Fibroblast of the aortic adventitia (primary cell): ENCODE results near the gene CHCHD6. TPM values are rescaled to one million over a fixed set of nuclear protein-coding genes. Genes with fewer than 3 reads are reported as not detected.

Source experiments
- DNase-seq: peaks from one replicate; pipeline ENCODE4 v3.0.0-alpha.2; 2010; ENCODE audit warnings: low read depth
- H3K4me3 ChIP-seq: 2 replicates; pipeline ENCODE4 v1.5.1; 2011; ENCODE audit warnings: low read depth, mild to moderate bottlenecking, control low read depth, low read length, moderate library complexity
- CTCF ChIP-seq: IDR thresholded peaks from 2 replicates; pipeline ENCODE4 v1.5.1; 2011; ENCODE audit warnings: mild to moderate bottlenecking, low read length, control low read depth, inconsistent platforms; ENCODE audit not compliant: insufficient read depth
- total RNA-seq: library from RNA; depleted of rRNA; stranded (reverse); fragments of >200 nt; gene quantifications from 2 replicates; pipeline ENCODE4 v1.2.3, GENCODE V29; 2012; ENCODE audit warnings: low replicate concordance

CHCHD6 gene
- total RNA-seq, 1 donor = 10.8 TPM

GRCh38 chr3:126961791-126962461 is 257.9 kb downstream of the CHCHD6 start:
- DNase-seq = peak; percentile 48
- TF ChIP-seq CTCF = no peak
- no peak overlapping the region for H3K4me3 ChIP-seq

- no peak for DNase-seq
- H3K4me3 ChIP-seq = no peak overlapping the region
- TF ChIP-seq CTCF = no peak
Observed at GRCh38 chr3:126962756-126963155, 258.7 kb downstream of the CHCHD6 start.

- DNase-seq = no peak
- no peak for TF ChIP-seq CTCF
- H3K4me3 ChIP-seq = no peak overlapping the region
Observed at GRCh38 chr3:126963261-126964190, 259.5 kb downstream of the CHCHD6 start.

GRCh38 chr3:126964261-126964660 is 260.2 kb downstream of the CHCHD6 start:
- TF ChIP-seq CTCF = no peak
- DNase-seq = no peak

GRCh38 chr3:126964950-126965349 is 260.9 kb downstream of the CHCHD6 start:
- no peak for DNase-seq
- no peak overlapping the region for H3K4me3 ChIP-seq
- no peak for TF ChIP-seq CTCF

More at GRCh38 chr3:126964261-126964660, 260.2 kb downstream of the CHCHD6 start:
- no peak overlapping the region for H3K4me3 ChIP-seq

- no peak for DNase-seq
- H3K4me3 ChIP-seq = no peak overlapping the region
- TF ChIP-seq CTCF = no peak
Observed at GRCh38 chr3:126965526-126966080, 261.6 kb downstream of the CHCHD6 start.
